ENCODE data around the gene PNPLA1.

The PNPLA1 gene

DNA sequence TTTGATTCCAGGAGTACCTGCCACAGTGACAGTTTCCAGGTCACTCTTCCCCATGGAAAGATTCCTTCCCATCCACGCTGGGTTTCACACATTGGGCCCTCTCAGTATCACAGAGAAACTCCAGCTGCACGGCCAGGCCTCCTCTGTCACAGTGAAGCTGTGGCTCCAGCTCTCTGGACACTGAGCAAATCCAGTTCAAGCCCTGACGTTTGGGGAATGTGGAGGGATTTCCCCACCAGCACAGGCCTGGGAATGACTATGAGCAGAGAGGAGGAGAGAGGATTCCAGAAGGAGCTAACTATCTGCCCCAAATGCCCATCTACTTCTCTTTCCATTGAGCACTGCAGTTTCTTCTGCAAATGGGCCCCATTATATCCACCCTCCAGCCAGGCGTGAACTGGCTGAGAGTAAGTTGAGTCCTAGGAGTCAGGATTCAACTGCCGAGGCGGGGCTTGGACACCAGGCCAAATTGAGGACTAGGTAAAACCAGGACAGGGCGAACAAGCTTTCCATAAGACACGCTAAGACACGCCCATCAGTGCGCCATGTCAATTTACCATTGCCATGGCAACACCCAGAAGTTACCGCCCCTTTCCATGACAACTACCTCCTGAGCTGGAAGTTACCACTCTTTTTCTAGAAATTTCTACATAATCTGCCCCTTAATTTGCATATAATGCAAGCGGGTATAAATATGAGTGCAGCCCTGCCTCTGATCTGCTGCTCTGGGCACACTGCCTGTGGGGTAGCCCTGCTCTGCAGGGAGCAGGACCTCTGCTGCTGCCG is 76.0 kb downstream of the PNPLA1 start:
- Histone ChIP-seq H3K9me3 (ENCODE audit: control insufficient read depth, insufficient read depth, low read length) (no peaks in the 10 kb centered on the region), H3K9ac (ENCODE audit: low read depth, low read length) (no peak overlapping the region), H3K36me3 (ENCODE audit: control insufficient read depth, insufficient read depth, low read length) (no peaks in the 10 kb centered on the region), H3K27me3 (ENCODE audit: control insufficient read depth, insufficient read depth, low read length) (no peaks in the 10 kb centered on the region), H3K4me1 (ENCODE audit: control insufficient read depth, insufficient read depth, low read length) (peaks cover 2% of the 10 kb centered on the region), H3K4me3 (ENCODE audit: low read depth, low read length) (no peak overlapping the region)

DNA sequence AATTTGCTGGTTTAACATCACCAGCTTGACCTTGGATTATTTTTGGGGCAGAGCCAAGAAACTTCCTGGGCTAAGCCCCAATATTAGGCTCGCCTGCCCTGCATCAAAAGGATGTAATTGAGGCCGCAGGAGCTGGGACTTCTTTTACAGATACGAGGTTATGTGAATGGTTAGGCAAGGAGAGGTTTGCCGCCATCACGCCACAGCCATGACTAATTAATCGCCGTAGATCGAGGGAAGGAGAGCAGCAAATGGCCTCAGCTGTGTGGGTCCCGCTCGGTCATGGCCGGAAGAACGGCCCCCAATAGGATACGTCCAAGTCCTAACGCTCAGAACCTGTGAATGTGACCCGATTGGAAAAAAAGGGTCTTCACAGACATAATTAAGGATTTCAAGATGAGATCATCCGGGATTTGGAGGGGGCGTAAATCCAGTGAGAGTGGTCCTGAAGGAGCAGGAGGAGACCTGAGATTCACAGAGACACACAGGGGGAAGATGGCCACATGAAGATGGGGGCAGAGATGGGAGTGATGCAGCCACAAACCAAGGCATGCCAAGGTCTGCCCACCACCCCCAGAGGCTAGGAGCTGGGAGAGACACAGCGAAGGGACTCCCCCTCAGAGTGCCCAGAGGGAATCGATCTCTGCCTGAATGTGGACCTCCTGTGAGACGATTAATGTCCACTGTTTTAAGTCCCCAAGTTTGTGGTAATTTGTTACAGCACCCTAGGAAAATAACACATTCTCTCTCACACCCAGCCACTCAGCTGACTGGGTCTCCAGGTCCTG is 76.8 kb downstream of the PNPLA1 start:
- H3K9me3 ChIP-seq (ENCODE audit: control insufficient read depth, insufficient read depth, low read length): no peaks in the 10 kb centered on the region
- no peaks in the 10 kb centered on the region for H3K27me3 ChIP-seq (ENCODE audit: control insufficient read depth, insufficient read depth, low read length)
- H3K4me3 ChIP-seq (ENCODE audit: low read depth, low read length): no peak overlapping the region
- H3K36me3 ChIP-seq (ENCODE audit: control insufficient read depth, insufficient read depth, low read length): no peaks in the 10 kb centered on the region
- no peak overlapping the region for H3K9ac ChIP-seq (ENCODE audit: low read depth, low read length)
- H3K4me1 ChIP-seq (ENCODE audit: control insufficient read depth, insufficient read depth, low read length): peaks cover 2% of the 10 kb centered on the region

DNA sequence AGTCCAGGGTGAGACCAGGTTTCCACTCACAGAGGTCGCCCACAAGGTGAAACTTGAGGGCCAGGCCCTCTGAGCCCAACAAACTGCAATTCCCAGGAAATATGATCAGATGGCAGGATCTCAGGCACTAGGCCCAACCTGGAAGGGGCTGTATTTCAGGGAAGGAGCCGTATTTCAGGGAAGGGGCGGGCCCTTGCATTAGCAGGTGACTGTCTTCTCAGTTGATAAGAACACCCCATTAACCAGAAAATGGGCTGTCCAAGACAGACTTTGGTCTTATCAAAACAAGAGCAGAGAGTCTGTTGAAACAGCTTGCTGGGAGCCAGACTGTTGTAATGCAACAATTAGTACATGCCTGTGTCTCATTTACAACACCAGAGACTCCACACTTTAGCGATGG is 77.8 kb downstream of the PNPLA1 start:
- H3K9ac ChIP-seq (ENCODE audit: low read depth, low read length): no peak overlapping the region
- peaks cover 2% of the 10 kb centered on the region for H3K4me1 ChIP-seq (ENCODE audit: control insufficient read depth, insufficient read depth, low read length)
- H3K9me3 ChIP-seq (ENCODE audit: control insufficient read depth, insufficient read depth, low read length): no peaks in the 10 kb centered on the region
- H3K27me3 ChIP-seq (ENCODE audit: control insufficient read depth, insufficient read depth, low read length): no peaks in the 10 kb centered on the region
- H3K4me3 ChIP-seq (ENCODE audit: low read depth, low read length): no peak overlapping the region
- H3K36me3 ChIP-seq (ENCODE audit: control insufficient read depth, insufficient read depth, low read length): no peaks in the 10 kb centered on the region

DNA sequence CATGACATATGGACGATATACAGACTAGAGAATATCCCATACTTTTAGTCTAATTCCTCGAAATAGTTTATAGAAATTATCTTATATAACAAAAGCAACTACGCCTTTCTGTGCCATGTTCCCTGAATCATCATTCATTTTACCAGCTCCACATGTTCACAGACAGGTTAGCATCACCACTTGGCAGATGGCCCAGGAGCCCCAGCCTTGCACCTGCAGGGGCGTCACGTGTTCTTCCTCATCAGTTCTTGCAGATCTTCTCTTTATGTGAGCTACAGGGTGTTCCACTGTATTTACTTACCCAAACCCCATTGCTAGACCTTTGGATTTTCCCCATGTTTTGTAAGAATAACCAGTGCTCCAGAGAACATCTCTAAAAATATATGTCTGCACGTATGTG is 79.4 kb downstream of the PNPLA1 start:
- no peaks in the 10 kb centered on the region for H3K27me3 ChIP-seq (ENCODE audit: control insufficient read depth, insufficient read depth, low read length)
- H3K9me3 ChIP-seq (ENCODE audit: control insufficient read depth, insufficient read depth, low read length): no peaks in the 10 kb centered on the region
- no peaks in the 10 kb centered on the region for H3K36me3 ChIP-seq (ENCODE audit: control insufficient read depth, insufficient read depth, low read length)
- H3K9ac ChIP-seq (ENCODE audit: low read depth, low read length): no peak overlapping the region
- H3K4me1 ChIP-seq (ENCODE audit: control insufficient read depth, insufficient read depth, low read length): peaks cover 2% of the 10 kb centered on the region
- no peak overlapping the region for H3K4me3 ChIP-seq (ENCODE audit: low read depth, low read length)

DNA sequence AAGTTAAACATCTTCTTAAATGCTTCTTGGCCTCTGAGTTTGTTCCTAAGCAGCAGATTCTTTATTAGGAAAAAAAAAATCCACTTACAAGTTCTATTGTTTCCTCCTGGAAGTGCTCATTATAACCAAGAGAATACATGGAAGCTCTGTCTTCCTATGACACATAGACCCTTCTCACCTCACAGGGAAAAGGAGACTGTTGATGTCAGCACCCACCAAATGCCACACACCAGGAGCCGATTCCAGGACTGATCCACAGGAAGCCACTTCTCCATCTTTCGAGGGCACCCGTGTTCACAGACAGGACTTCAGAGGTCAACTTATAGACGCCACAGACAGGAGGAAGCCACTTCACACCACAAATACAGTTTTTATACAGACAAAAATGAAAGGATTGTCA is 80.2 kb downstream of the PNPLA1 start:
- Histone ChIP-seq H3K27me3 (ENCODE audit: control insufficient read depth, insufficient read depth, low read length) (no peaks in the 10 kb centered on the region), H3K9me3 (ENCODE audit: control insufficient read depth, insufficient read depth, low read length) (no peaks in the 10 kb centered on the region), H3K36me3 (ENCODE audit: control insufficient read depth, insufficient read depth, low read length) (no peaks in the 10 kb centered on the region), H3K4me3 (ENCODE audit: low read depth, low read length) (no peak overlapping the region), H3K4me1 (ENCODE audit: control insufficient read depth, insufficient read depth, low read length) (peaks cover 2% of the 10 kb centered on the region), H3K9ac (ENCODE audit: low read depth, low read length) (no peak overlapping the region)

DNA sequence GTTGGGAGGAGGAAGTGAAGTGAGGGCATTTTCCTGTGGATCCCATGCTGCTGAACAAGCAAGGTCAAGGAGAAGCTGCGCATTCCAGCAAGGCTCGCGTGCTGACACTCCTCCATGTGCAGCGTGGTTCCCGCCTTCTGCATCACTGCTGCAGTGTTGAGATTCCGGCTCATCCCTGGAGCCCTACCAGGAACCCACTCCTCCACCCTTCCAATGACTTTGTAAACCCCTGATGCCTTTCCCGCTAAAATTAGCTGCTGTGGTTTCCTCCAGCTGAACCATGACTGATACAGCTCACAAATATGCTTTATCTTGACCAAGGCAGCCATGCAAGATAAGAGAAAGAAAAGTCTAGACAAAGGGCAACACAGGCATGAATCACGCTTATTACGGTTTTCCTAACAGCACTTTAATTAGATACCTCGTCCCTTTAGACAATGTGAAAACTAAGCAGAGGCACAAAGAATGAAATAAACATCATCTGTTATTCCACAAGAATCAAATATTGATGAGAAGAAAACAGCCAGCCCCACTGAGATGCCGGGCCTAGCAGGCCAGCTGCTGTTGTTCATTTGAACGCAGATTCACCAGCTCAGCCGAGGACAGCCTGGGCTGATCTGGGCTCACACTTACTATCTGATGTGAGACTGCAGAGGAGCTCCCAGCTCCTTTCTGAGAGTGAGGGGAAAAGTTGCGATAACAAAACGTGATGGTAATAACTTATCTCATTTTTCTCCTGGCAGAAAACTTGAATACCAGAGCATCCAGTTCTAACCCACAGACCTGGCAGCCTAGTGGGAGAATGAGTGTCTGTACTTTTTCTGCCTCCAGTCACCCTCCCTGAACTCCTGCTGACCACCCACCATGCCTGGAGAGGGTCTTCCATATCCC is 81.1 kb downstream of the PNPLA1 start:
- Histone ChIP-seq H3K36me3 (ENCODE audit: control insufficient read depth, insufficient read depth, low read length) (no peaks in the 10 kb centered on the region), H3K4me1 (ENCODE audit: control insufficient read depth, insufficient read depth, low read length) (no peaks in the 10 kb centered on the region), H3K9ac (ENCODE audit: low read depth, low read length) (no peak overlapping the region), H3K27me3 (ENCODE audit: control insufficient read depth, insufficient read depth, low read length) (no peaks in the 10 kb centered on the region), H3K4me3 (ENCODE audit: low read depth, low read length) (no peak overlapping the region), H3K9me3 (ENCODE audit: control insufficient read depth, insufficient read depth, low read length) (no peaks in the 10 kb centered on the region)

DNA sequence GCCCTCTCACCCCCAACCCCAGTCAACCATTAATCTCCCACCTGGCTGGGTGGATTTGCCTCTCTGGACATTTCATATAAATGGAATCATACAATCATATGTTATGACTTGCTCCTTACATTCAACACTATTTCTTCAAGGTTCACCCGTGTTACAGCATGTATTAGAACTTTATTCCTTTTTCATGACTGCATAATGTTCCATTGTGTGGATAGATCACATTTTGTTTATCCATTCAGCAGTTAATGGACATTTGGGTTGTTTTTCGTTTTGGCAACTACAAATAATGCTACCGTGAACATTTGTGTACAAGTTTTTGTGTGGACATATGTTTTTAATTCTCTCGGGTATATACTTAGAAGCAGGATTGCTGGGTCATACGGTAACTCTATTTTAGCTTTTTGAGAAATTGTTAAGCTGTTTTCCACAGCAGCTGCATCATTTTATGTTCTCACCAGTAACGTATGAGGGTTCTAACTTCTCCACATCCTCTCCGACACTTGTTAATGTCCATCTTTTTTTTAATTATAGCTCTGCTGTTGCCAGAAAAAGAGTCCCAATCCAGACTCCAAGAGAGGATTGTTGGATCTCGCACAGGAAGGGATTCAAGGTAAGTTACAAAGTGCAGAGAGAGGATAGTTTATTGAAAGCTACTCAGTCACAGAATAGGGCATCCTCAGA is 82.8 kb downstream of the PNPLA1 start:
- Histone ChIP-seq H3K27me3 (ENCODE audit: control insufficient read depth, insufficient read depth, low read length) (no peaks in the 10 kb centered on the region), H3K36me3 (ENCODE audit: control insufficient read depth, insufficient read depth, low read length) (no peaks in the 10 kb centered on the region), H3K4me1 (ENCODE audit: control insufficient read depth, insufficient read depth, low read length) (no peaks in the 10 kb centered on the region), H3K4me3 (ENCODE audit: low read depth, low read length) (no peak overlapping the region), H3K9ac (ENCODE audit: low read depth, low read length) (no peak overlapping the region), H3K9me3 (ENCODE audit: control insufficient read depth, insufficient read depth, low read length) (no peaks in the 10 kb centered on the region)

DNA sequence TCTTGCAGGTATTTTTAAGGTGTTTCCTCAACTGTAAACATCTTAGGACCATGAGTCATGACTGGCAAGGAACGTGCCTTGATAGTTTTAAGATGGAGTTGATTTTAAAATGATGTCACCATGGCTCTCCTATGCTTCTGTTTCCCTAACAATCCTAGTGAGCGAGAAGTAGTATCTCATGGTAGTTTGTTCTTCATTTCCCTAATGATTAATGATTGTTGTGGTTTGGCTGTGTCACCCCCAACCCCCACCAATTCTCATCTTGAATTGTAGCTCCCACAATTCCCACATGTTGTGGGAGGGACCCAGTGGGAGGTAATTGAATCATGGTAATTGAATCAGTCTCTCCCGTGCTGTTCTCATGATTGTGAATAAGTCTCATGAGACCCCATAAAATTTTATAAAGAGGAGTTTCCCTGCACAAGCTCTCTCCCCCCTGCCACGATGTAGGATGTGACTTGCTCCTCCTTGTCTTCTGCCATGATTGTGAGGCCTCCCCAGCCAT is 83.6 kb downstream of the PNPLA1 start:
- no peaks in the 10 kb centered on the region for H3K9me3 ChIP-seq (ENCODE audit: control insufficient read depth, insufficient read depth, low read length)
- no peaks in the 10 kb centered on the region for H3K36me3 ChIP-seq (ENCODE audit: control insufficient read depth, insufficient read depth, low read length)
- H3K4me3 ChIP-seq (ENCODE audit: low read depth, low read length): no peak overlapping the region
- no peaks in the 10 kb centered on the region for H3K4me1 ChIP-seq (ENCODE audit: control insufficient read depth, insufficient read depth, low read length)
- H3K9ac ChIP-seq (ENCODE audit: low read depth, low read length): no peak overlapping the region
- H3K27me3 ChIP-seq (ENCODE audit: control insufficient read depth, insufficient read depth, low read length): no peaks in the 10 kb centered on the region

DNA sequence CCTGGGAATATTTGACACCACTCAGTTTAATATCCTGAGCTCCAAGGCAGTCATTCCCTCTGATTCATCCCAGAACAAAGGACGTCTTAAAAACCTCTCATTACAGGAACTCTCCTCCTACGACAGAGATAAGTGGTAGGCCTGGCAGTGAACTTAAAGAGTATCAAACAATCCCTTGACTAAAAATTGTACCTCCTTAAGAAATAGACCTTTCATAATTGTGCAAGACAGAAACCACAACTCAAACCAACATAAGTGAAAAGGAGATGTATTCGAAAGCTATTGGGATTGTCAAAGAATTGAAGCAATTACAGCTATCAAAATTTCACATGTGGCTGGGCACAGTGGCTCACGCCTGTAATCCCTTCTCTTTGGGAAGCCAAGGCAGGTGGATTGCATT is 86.0 kb downstream of the PNPLA1 start:
- no peak overlapping the region for H3K9ac ChIP-seq (ENCODE audit: low read depth, low read length)
- no peaks in the 10 kb centered on the region for H3K27me3 ChIP-seq (ENCODE audit: control insufficient read depth, insufficient read depth, low read length)
- H3K4me3 ChIP-seq (ENCODE audit: low read depth, low read length): no peak overlapping the region
- H3K4me1 ChIP-seq (ENCODE audit: control insufficient read depth, insufficient read depth, low read length): no peaks in the 10 kb centered on the region
- no peaks in the 10 kb centered on the region for H3K36me3 ChIP-seq (ENCODE audit: control insufficient read depth, insufficient read depth, low read length)
- H3K9me3 ChIP-seq (ENCODE audit: control insufficient read depth, insufficient read depth, low read length): no peaks in the 10 kb centered on the region

DNA sequence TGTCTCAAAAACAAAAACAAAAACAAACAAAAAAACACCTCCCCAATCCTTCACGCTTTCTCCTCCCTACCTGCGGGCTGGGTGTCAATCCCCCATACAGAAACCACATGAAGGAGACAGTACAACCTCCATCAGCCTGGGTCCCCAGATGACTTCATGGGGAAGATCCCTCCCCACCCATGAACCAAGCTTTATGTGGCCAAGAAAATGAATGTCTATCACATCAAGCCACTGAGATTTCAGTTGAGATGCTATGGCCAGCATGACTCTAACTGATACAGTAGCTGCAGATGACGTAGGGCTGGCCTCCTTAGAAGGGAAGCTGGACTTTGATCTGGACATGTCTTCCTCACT is 88.0 kb downstream of the PNPLA1 start:
- no peaks in the 10 kb centered on the region for H3K4me1 ChIP-seq (ENCODE audit: control insufficient read depth, insufficient read depth, low read length)
- H3K4me3 ChIP-seq (ENCODE audit: low read depth, low read length): no peak overlapping the region
- H3K9ac ChIP-seq (ENCODE audit: low read depth, low read length): no peak overlapping the region
- H3K36me3 ChIP-seq (ENCODE audit: control insufficient read depth, insufficient read depth, low read length): no peaks in the 10 kb centered on the region
- no peaks in the 10 kb centered on the region for H3K27me3 ChIP-seq (ENCODE audit: control insufficient read depth, insufficient read depth, low read length)
- no peaks in the 10 kb centered on the region for H3K9me3 ChIP-seq (ENCODE audit: control insufficient read depth, insufficient read depth, low read length)
